Breast epithelium (tissue), 4 donors: ENCODE results near the gene SEC61G. TPM values are rescaled to one million over a fixed set of nuclear protein-coding genes. Genes with fewer than 3 reads are reported as not detected.

Experiments used
- DNase-seq, 2 donors: peaks; one replicate each; pipeline ENCODE4 v3.0.0-alpha.2; 2019; ENCODE audit warnings: low spot score in 2 of 2
- H3K27ac ChIP-seq, 2 donors: fragments of 200-600 bp; sonication (generic) in 1 of 2; one replicate each; pipeline ENCODE4 v1.5.1; 2016 to 2019; ENCODE audit warnings: mild to moderate bottlenecking in 1 of 2
- H3K27me3 ChIP-seq, 2 donors: fragments of 200-600 bp; sonication (generic) in 1 of 2; one replicate each; pipeline versions ENCODE4 v1.5.1 to v1.6.0; 2017 to 2019; ENCODE audit warnings: control low read depth in 1 of 2, mild to moderate bottlenecking in 1 of 2
- H3K36me3 ChIP-seq: fragments of 200-600 bp; one replicate; pipeline ENCODE4 v1.5.1; 2019
- H3K4me1 ChIP-seq, 2 donors: fragments of 200-600 bp; sonication (generic); one replicate each; pipeline ENCODE4 v1.5.1; 2016 to 2019; ENCODE audit warnings: control low read depth in 1 of 2
- H3K4me3 ChIP-seq, 3 donors: fragments of 200-600 bp; sonication (generic); 1 replicate in 2 of 3; 2 replicates in 1 of 3; pipeline ENCODE4 v1.5.1; 2016 to 2019; ENCODE audit warnings: mild to moderate bottlenecking in 3 of 3, moderate library complexity in 2 of 3
- H3K9me3 ChIP-seq, 2 donors: fragments of 200-600 bp; sonication (generic) in 1 of 2; one replicate each; pipeline ENCODE4 v1.5.1; 2016 to 2019; ENCODE audit warnings: control low read depth in 1 of 2
- CTCF ChIP-seq, 3 donors: fragments of 450-650 bp; IDR thresholded peaks; one replicate each; pipeline ENCODE4 v1.5.1; 2016 to 2017; ENCODE audit warnings: antibody characterized with exemption in 3 of 3, mild to moderate bottlenecking in 3 of 3, moderate library complexity in 3 of 3
- POLR2A ChIP-seq: fragments of 450-650 bp; IDR thresholded peaks from one replicate; pipeline ENCODE4 v1.6.1; 2016; ENCODE audit warnings: antibody characterized with exemption, mild to moderate bottlenecking, moderate library complexity
- POLR2AphosphoS5 ChIP-seq, 3 donors: sonication (generic); formaldehyde crosslinking; IDR thresholded peaks; one replicate each; pipeline ENCODE4 v1.6.1; 2017; ENCODE audit warnings: antibody characterized with exemption in 3 of 3
- intact Hi-C: fragments of 100-400 bp; cut with DNase I; formaldehyde crosslinking; loops from one replicate; pipeline ENCODE4 v1.15.1; 2023; ENCODE audit warnings: low total_unique reads
- total RNA-seq, 3 donors: library from RNA; depleted of rRNA; stranded (reverse); fragments of >200 nt; gene quantifications; one replicate each; pipeline ENCODE4 v1.1.0, GENCODE V29; 2016

The SEC61G gene
- total RNA-seq, 3 donors from 2014 or later: 192 to 238 (median 194) TPM

- Histone ChIP-seq H3K27me3 (no peaks in the 10 kb centered on the region), H3K27ac (no peak overlapping the region), H3K4me3 (no peak overlapping the region), H3K4me1 (no peaks in the 10 kb centered on the region), H3K9me3 (peaks cover 11 to 19% of the 10 kb centered on the region in 2 donors), H3K36me3 (no peaks in the 10 kb centered on the region)
- DNase-seq: no peak
- no peak for TF ChIP-seq CTCF (IDR thresholded peaks at IDR 0.05)
- no peak for TF ChIP-seq POLR2AphosphoS5 (IDR thresholded peaks at IDR 0.05)
- no peak for TF ChIP-seq POLR2A
- intact Hi-C loops: no loop called here
These were observed 39.0 kb downstream of the SEC61G start for GRCh38 chr7:54719974-54720373.

- H3K9me3 ChIP-seq: peaks cover 11 to 19% of the 10 kb centered on the region in 2 donors
- no peak overlapping the region for H3K4me3 ChIP-seq
- no peaks in the 10 kb centered on the region for H3K27me3 ChIP-seq
- intact Hi-C loops: no loop called here
- DNase-seq: no peak
- H3K27ac ChIP-seq: no peak overlapping the region
- TF ChIP-seq POLR2AphosphoS5 (IDR thresholded peaks at IDR 0.05) (no peak), POLR2A (no peak), CTCF (IDR thresholded peaks at IDR 0.05) (no peak)
- H3K36me3 ChIP-seq: no peaks in the 10 kb centered on the region
- H3K4me1 ChIP-seq: no peaks in the 10 kb centered on the region
These were observed 39.6 kb downstream of the SEC61G start for GRCh38 chr7:54719425-54719824.

- intact Hi-C loops: no loop called here
- no peak for TF ChIP-seq POLR2A
- no peak for TF ChIP-seq POLR2AphosphoS5 (IDR thresholded peaks at IDR 0.05)
- TF ChIP-seq CTCF (IDR thresholded peaks at IDR 0.05): no peak
These were observed 46.2 kb downstream of the SEC61G start for GRCh38 chr7:54712820-54713219.

GRCh38 chr7:54711900-54712595, 47.0 kb downstream of the SEC61G start:
- DNase-seq: no peak
- TF ChIP-seq POLR2A (no peak), CTCF (IDR thresholded peaks at IDR 0.05) (no peak), POLR2AphosphoS5 (IDR thresholded peaks at IDR 0.05) (no peak)
- Histone ChIP-seq H3K4me3 (no peak overlapping the region), H3K9me3 (peaks cover under 1 to 17% of the 10 kb centered on the region in 2 donors), H3K4me1 (no peaks in the 10 kb centered on the region), H3K27ac (no peak overlapping the region), H3K27me3 (no peaks in the 10 kb centered on the region), H3K36me3 (no peaks in the 10 kb centered on the region)
- intact Hi-C loops: no loop called here

More at GRCh38 chr7:54712820-54713219, 46.2 kb downstream of the SEC61G start:
- no peak for DNase-seq
- Histone ChIP-seq H3K9me3 (peaks cover 9 to 16% of the 10 kb centered on the region in 2 donors), H3K36me3 (no peaks in the 10 kb centered on the region), H3K4me1 (no peaks in the 10 kb centered on the region), H3K27ac (no peak overlapping the region), H3K4me3 (no peak overlapping the region), H3K27me3 (no peaks in the 10 kb centered on the region)

GRCh38 chr7:54709283-54709682, 49.7 kb downstream of the SEC61G start:
- Histone ChIP-seq H3K4me3 (no peak overlapping the region), H3K9me3 (peaks cover 0 to 9% of the 10 kb centered on the region in 2 donors), H3K4me1 (no peaks in the 10 kb centered on the region), H3K27me3 (no peaks in the 10 kb centered on the region), H3K27ac (no peak overlapping the region), H3K36me3 (no peaks in the 10 kb centered on the region)
- DNase-seq: no peak
- no peak for TF ChIP-seq POLR2A
- no peak for TF ChIP-seq POLR2AphosphoS5 (IDR thresholded peaks at IDR 0.05)
- TF ChIP-seq CTCF (IDR thresholded peaks at IDR 0.05): no peak
- intact Hi-C loops: no loop called here
